ENCODE results near the gene PTX4. TPM values are rescaled to one million over a fixed set of nuclear protein-coding genes. Genes with fewer than 3 reads are reported as not detected.

PTX4 gene
- total RNA-seq, 1 experiment from 2014 or later: not detected

- Histone ChIP-seq H4K91ac (ENCODE audit: insufficient read length, low read depth, low read length) (no peak overlapping the region), H3K14ac (ENCODE audit: insufficient read depth, low read length) (no peak overlapping the region), H3K18ac (ENCODE audit: insufficient read length, low read depth, low read length) (no peak overlapping the region), H3K27ac (ENCODE audit: insufficient read length, low read depth, low read length) (no peak overlapping the region), H3K23ac (ENCODE audit: insufficient read length, low read depth, low read length) (no peak overlapping the region), H3K9me3 (ENCODE audit: control insufficient read depth, low read depth, low read length) (no peaks in the 10 kb centered on the region), H3K4me2 (ENCODE audit: insufficient read depth, insufficient read length, low read length) (no peak overlapping the region), H4K20me1 (ENCODE audit: control insufficient read depth, insufficient read depth, insufficient read length) (no peaks in the 10 kb centered on the region), H2BK12ac (ENCODE audit: insufficient read length, low read depth, low read length) (no peak overlapping the region), H2BK5ac (ENCODE audit: insufficient read length, low read length) (no peak overlapping the region), H2AK5ac (ENCODE audit: insufficient read length, low read length) (no peak overlapping the region), H3K4me1 (ENCODE audit: insufficient read depth, low read length) (no peaks in the 10 kb centered on the region), H4K5ac (ENCODE audit: insufficient read length, low read depth, low read length) (no peak overlapping the region), H2BK120ac (ENCODE audit: low read depth, low read length, poor library complexity, severe bottlenecking) (no peak overlapping the region), H3K79me1 (ENCODE audit: insufficient read depth, low read depth, low read length, poor library complexity, severe bottlenecking) (peaks cover 4% of the 10 kb centered on the region), H3K79me2 (ENCODE audit: insufficient read depth, low read length) (peaks cover 8% of the 10 kb centered on the region; the same call in 1 of the 2 replicates), H3K27me3 (ENCODE audit: insufficient read depth, low read length) (no peaks in the 10 kb centered on the region), H2BK20ac (ENCODE audit: low read depth, low read length, poor library complexity, severe bottlenecking) (no peak overlapping the region), H3K56ac (ENCODE audit: insufficient read length, low read depth, low read length) (no peak overlapping the region), H4K8ac (replicated peaks; ENCODE audit: insufficient read length, low read depth, low read length) (no peak overlapping the region), H3T11ph (ENCODE audit: low read length) (no peak overlapping the region), H3K4ac (ENCODE audit: low read depth, low read length) (no peak overlapping the region), H3K23me2 (ENCODE audit: insufficient read length, low read depth, low read length, poor library complexity, severe bottlenecking) (no peaks in the 10 kb centered on the region), H3K9ac (ENCODE audit: extremely low read depth, insufficient read length, low read length) (no peak overlapping the region), H2AFZ (ENCODE audit: low read length) (no peak overlapping the region), H2BK15ac (ENCODE audit: low read depth, low read length) (no peak overlapping the region)
- Mint-ChIP-seq H3K27ac (no peak overlapping the region; a peak in 2 of 7 replicates), H3K36me3 (ENCODE audit: insufficient read depth in 1 of 3, low read depth in 3 of 3) (peaks cover 2 to 16% (median 13%) of the 10 kb centered on the region in 3 experiments; a peak in 4 of 7 replicates), H3K27me3 (ENCODE audit: low read depth) (no peaks in the 10 kb centered on the region), H3K4me3 (no peak overlapping the region; a peak in 1 of 5 replicates), H3K4me1 (no peaks in the 10 kb centered on the region), H3K9me3 (no peaks in the 10 kb centered on the region)
- TF ChIP-seq, protein P1, sequence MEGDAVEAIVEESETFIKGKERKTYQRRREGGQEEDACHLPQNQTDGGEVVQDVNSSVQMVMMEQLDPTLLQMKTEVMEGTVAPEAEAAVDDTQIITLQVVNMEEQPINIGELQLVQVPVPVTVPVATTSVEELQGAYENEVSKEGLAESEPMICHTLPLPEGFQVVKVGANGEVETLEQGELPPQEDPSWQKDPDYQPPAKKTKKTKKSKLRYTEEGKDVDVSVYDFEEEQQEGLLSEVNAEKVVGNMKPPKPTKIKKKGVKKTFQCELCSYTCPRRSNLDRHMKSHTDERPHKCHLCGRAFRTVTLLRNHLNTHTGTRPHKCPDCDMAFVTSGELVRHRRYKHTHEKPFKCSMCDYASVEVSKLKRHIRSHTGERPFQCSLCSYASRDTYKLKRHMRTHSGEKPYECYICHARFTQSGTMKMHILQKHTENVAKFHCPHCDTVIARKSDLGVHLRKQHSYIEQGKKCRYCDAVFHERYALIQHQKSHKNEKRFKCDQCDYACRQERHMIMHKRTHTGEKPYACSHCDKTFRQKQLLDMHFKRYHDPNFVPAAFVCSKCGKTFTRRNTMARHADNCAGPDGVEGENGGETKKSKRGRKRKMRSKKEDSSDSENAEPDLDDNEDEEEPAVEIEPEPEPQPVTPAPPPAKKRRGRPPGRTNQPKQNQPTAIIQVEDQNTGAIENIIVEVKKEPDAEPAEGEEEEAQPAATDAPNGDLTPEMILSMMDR (conservative IDR thresholded peaks at IDR 0.05): no peak
- no CpG with 5 or more reads among the region's 33 CpGs for whole genome bisulfite sequencing (ENCODE audit: extremely low coverage, insufficient read length, low lambda C conversion rate)
- no peak for DNase-seq
Measured at GRCh38 chr16:1464894-1465566, 23.7 kb downstream of the PTX4 start.

All from H9 (cell line).